ENCODE results near the gene PF4V1. TPM values are rescaled to one million over a fixed set of nuclear protein-coding genes. Genes with fewer than 3 reads are reported as not detected.

PF4V1 gene
- total RNA-seq, 1 donor from 2014 or later, result not detected

- Histone ChIP-seq H3K4me3 (no peak overlapping the region), H3K27ac (no peak overlapping the region), H3K27me3 (no peaks in the 10 kb centered on the region), H3K36me3 (no peaks in the 10 kb centered on the region), H3K4me1 (no peaks in the 10 kb centered on the region), H3K9me3 (no peaks in the 10 kb centered on the region)
- DNase-seq (ENCODE audit: extremely low spot score in 2 of 2), result no peak
- TF ChIP-seq CTCF (IDR thresholded peaks at IDR 0.05), result no peak
- peak in 1 of 2 donors; percentile 35 for TF ChIP-seq POLR2AphosphoS5 (IDR thresholded peaks at IDR 0.05; ENCODE audit: insufficient read depth in 1 of 2, low read depth in 1 of 2)
- TF ChIP-seq POLR2A (IDR thresholded peaks at IDR 0.05), result no peak
- intact Hi-C loops (cut with DNase I), result no loop called here
These were observed 8.8 kb upstream of the PF4V1 start for GRCh38 chr4:73844345-73844744.

GRCh38 chr4:73844806-73845205, 8.3 kb upstream of the PF4V1 start:
- H3K4me3 ChIP-seq, result no peak overlapping the region
- no peaks in the 10 kb centered on the region for H3K27me3 ChIP-seq
- DNase-seq (ENCODE audit: extremely low spot score in 2 of 2), result no peak

GRCh38 chr4:73847526-73848182, 5.4 kb upstream of the PF4V1 start:
- no peaks in the 10 kb centered on the region for H3K9me3 ChIP-seq
- H3K4me3 ChIP-seq, result no peak overlapping the region
- H3K4me1 ChIP-seq, result no peaks in the 10 kb centered on the region
- DNase-seq (ENCODE audit: extremely low spot score in 2 of 2), result no peak
- H3K27me3 ChIP-seq, result no peaks in the 10 kb centered on the region
- no peak overlapping the region for H3K27ac ChIP-seq
- intact Hi-C loops (cut with DNase I), result no loop called here
- H3K36me3 ChIP-seq, result no peaks in the 10 kb centered on the region
- TF ChIP-seq CTCF (IDR thresholded peaks at IDR 0.05), result no peak
- no peak for TF ChIP-seq POLR2AphosphoS5 (IDR thresholded peaks at IDR 0.05; ENCODE audit: insufficient read depth in 1 of 2, low read depth in 1 of 2)
- TF ChIP-seq POLR2A (IDR thresholded peaks at IDR 0.05), result no peak

More at GRCh38 chr4:73844806-73845205, 8.3 kb upstream of the PF4V1 start:
- Histone ChIP-seq H3K36me3 (no peaks in the 10 kb centered on the region), H3K4me1 (no peaks in the 10 kb centered on the region), H3K9me3 (no peaks in the 10 kb centered on the region), H3K27ac (no peak overlapping the region)
- no peak for TF ChIP-seq CTCF (IDR thresholded peaks at IDR 0.05)
- no peak for TF ChIP-seq POLR2AphosphoS5 (IDR thresholded peaks at IDR 0.05; ENCODE audit: insufficient read depth in 1 of 2, low read depth in 1 of 2)
- no peak for TF ChIP-seq POLR2A (IDR thresholded peaks at IDR 0.05)
- intact Hi-C loops (cut with DNase I), result no loop called here

GRCh38 chr4:73848183-73848777, 4.8 kb upstream of the PF4V1 start:
- peaks cover 3% of the 10 kb centered on the region for H3K4me1 ChIP-seq
- H3K27ac ChIP-seq, result no peak overlapping the region
- H3K36me3 ChIP-seq, result no peaks in the 10 kb centered on the region
- H3K9me3 ChIP-seq, result no peaks in the 10 kb centered on the region
- H3K27me3 ChIP-seq, result no peaks in the 10 kb centered on the region
- DNase-seq (ENCODE audit: extremely low spot score in 2 of 2), result no peak
- intact Hi-C loops (cut with DNase I), result no loop called here
- no peak overlapping the region for H3K4me3 ChIP-seq
- TF ChIP-seq POLR2A (IDR thresholded peaks at IDR 0.05), result no peak
- no peak for TF ChIP-seq POLR2AphosphoS5 (IDR thresholded peaks at IDR 0.05; ENCODE audit: insufficient read depth in 1 of 2, low read depth in 1 of 2)
- TF ChIP-seq CTCF (IDR thresholded peaks at IDR 0.05), result no peak

Data from vagina (tissue), 2 donors.